Epidermal melanocyte (primary cell): ENCODE results near the gene CLEC2B.

ENCODE experiments used
- DNase-seq: peaks from one replicate; pipeline ENCODE4 v3.0.0; 2011; ENCODE audit warnings: low spot score; ENCODE audit not compliant: insufficient read length

Gene CLEC2B

GRCh38 chr12:9809866-9810265 lies 59.3 kb downstream of the CLEC2B start:
- DNase-seq, result no peak

- DNase-seq, result no peak
These were observed 59.8 kb downstream of the CLEC2B start for GRCh38 chr12:9809338-9809737.

GRCh38 chr12:9808504-9808903 lies 60.6 kb downstream of the CLEC2B start:
- DNase-seq, result no peak

- DNase-seq, result no peak
These were observed 62.4 kb downstream of the CLEC2B start for GRCh38 chr12:9806714-9807113.

- DNase-seq, result no peak
These were observed 63.3 kb downstream of the CLEC2B start for GRCh38 chr12:9805883-9806282.
